ENCODE results near the gene TTLL8. TPM values are rescaled to one million over a fixed set of nuclear protein-coding genes. Genes with fewer than 3 reads are reported as not detected.

The TTLL8 gene
- total RNA-seq, 1 experiment from 2014 or later, result not detected

DNA sequence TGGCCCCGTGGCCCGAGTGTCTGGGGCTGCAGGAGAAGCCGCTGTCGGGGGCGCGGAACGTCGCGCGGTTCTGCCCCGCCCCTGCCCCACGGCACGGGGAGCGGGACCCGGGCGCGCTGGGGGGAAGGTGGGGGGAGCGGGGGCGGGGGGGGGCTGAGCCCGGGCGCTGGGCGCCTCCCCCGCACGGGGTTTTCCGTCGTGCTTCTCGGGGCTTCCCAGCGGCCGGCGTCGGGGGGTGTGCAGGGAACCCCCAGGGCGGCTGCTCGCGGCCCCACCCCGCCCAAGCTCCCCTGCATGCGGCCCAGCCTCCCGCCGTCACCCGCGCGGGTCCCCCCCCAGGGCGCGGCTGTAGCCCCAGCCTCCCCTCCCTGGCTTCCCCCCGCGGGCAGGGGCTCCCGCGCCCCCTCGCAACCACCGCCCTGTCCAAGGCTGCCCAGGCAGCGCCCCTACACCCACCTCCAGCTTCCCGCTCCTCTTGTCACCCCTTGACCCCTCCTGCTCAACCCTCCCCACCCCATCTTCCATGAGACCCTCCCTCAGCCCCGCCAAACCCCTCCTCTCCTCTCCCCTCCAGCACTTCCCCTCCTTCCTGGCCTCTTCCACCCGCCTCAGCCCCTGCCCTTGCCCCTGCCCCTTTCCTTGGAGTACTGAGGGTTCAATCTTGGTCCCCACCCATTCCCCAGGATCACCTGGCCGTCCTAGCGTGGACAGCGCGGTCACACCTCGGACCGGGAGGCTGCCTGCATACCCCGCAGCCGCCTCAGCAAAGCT lies 47.2 kb downstream of the TTLL8 start:
- no CpG with 5 or more reads among the region's 61 CpGs for WGBS (ENCODE audit: extremely low coverage, insufficient read length, low lambda C conversion rate)

More for the DNA sequence above, 47.2 kb downstream of the TTLL8 start:
- Histone ChIP-seq H2AK5ac (ENCODE audit: insufficient read length, low read length) (no peak overlapping the region), H3K79me1 (ENCODE audit: insufficient read depth, low read depth, low read length, poor library complexity, severe bottlenecking) (no peaks in the 10 kb centered on the region), H2BK15ac (ENCODE audit: low read depth, low read length) (no peak overlapping the region), H3K9ac (ENCODE audit: extremely low read depth, insufficient read length, low read length) (no peak overlapping the region), H2BK20ac (ENCODE audit: low read depth, low read length, poor library complexity, severe bottlenecking) (no peak overlapping the region), H3K56ac (ENCODE audit: insufficient read length, low read depth, low read length) (no peak overlapping the region), H3K23me2 (ENCODE audit: insufficient read length, low read depth, low read length, poor library complexity, severe bottlenecking) (peaks cover 4% of the 10 kb centered on the region), H2AFZ (ENCODE audit: low read length) (no peak overlapping the region), H2BK120ac (ENCODE audit: low read depth, low read length, poor library complexity, severe bottlenecking) (no peak overlapping the region), H2BK5ac (ENCODE audit: insufficient read length, low read length) (no peak overlapping the region), H3K27ac (ENCODE audit: insufficient read length, low read depth, low read length) (no peak overlapping the region), H2BK12ac (ENCODE audit: insufficient read length, low read depth, low read length) (no peak overlapping the region), H3K9me3 (ENCODE audit: control insufficient read depth, low read depth, low read length) (no peaks in the 10 kb centered on the region), H3K4me1 (ENCODE audit: insufficient read depth, low read length) (no peaks in the 10 kb centered on the region), H3K4ac (ENCODE audit: low read depth, low read length) (no peak overlapping the region), H3K4me2 (ENCODE audit: insufficient read depth, insufficient read length, low read length) (peak overlapping the region; percentile 6), H3K18ac (ENCODE audit: insufficient read length, low read depth, low read length) (no peak overlapping the region), H3K14ac (ENCODE audit: insufficient read depth, low read length) (no peak overlapping the region; the same call in 1 of the 2 replicates), H3T11ph (ENCODE audit: low read length) (no peak overlapping the region), H4K8ac (replicated peaks; ENCODE audit: insufficient read length, low read depth, low read length) (no peak overlapping the region), H3K79me2 (ENCODE audit: insufficient read depth, low read length) (no peaks in the 10 kb centered on the region), H4K20me1 (ENCODE audit: control insufficient read depth, insufficient read depth, insufficient read length) (no peaks in the 10 kb centered on the region), H4K91ac (ENCODE audit: insufficient read length, low read depth, low read length) (no peak overlapping the region), H3K27me3 (ENCODE audit: insufficient read depth, low read length) (peaks cover 12% of the 10 kb centered on the region; the same call in 1 of the 2 replicates), H4K5ac (ENCODE audit: insufficient read length, low read depth, low read length) (no peak overlapping the region), H3K23ac (ENCODE audit: insufficient read length, low read depth, low read length) (no peak overlapping the region)
- Mint-ChIP-seq H3K27ac (peak overlapping the region in 1 of 3 experiments; percentile 74; a peak in 1 of 7 replicates), H3K4me1 (peaks cover 11 to 30% of the 10 kb centered on the region in 2 experiments; a peak in 3 of 4 replicates), H3K4me3 (peak overlapping the region in 1 of 2 experiments; percentile 75; a peak in 3 of 5 replicates), H3K9me3 (no peaks in the 10 kb centered on the region; a peak in 1 of 5 replicates), H3K36me3 (ENCODE audit: insufficient read depth in 1 of 3, low read depth in 3 of 3) (no peaks in the 10 kb centered on the region), H3K27me3 (ENCODE audit: low read depth) (peaks cover 39% of the 10 kb centered on the region)
- peak; percentile 32 for DNase-seq
- no peak for TF ChIP-seq CTCF (conservative IDR thresholded peaks at IDR 0.05)
